Tongue (tissue), 2 donors: ENCODE measurements around the gene MRPL43. TPM values are rescaled to one million over a fixed set of nuclear protein-coding genes. Genes with fewer than 3 reads are reported as not detected.
"Not testable (repeated sequence)": the region's sequence is repeated elsewhere in the genome, so short reads cannot be mapped to it uniquely, and the experiment has no call there.

Source experiments
- DNase-seq: peaks from one replicate; pipeline ENCODE4 v3.0.0-alpha.2; 2015
- total RNA-seq: library from RNA; depleted of rRNA; stranded (reverse); fragments of >200 nt; gene quantifications from one replicate; pipeline ENCODE4 v1.2.3, GENCODE V29; 2014

Gene MRPL43
- total RNA-seq, 1 donor from 2014 or later: 42.0 TPM

GRCh38 chr10:100982916-100983830 lies 4.1 kb downstream of the MRPL43 start:
- DNase-seq: no peak

GRCh38 chr10:100981178-100981772 lies 6.0 kb downstream of the MRPL43 start:
- no peak for DNase-seq

- DNase-seq: no peak
These were observed 6.6 kb downstream of the MRPL43 start for GRCh38 chr10:100980711-100981110.

GRCh38 chr10:100980311-100980710 lies 7.0 kb downstream of the MRPL43 start:
- no peak for DNase-seq

- DNase-seq: no peak
These were observed 7.5 kb downstream of the MRPL43 start for GRCh38 chr10:100979791-100980272.

- DNase-seq: no peak
These were observed 8.4 kb downstream of the MRPL43 start for GRCh38 chr10:100978901-100979195.

GRCh38 chr10:100978121-100978900 lies 9.0 kb downstream of the MRPL43 start:
- no peak for DNase-seq

GRCh38 chr10:100977436-100977835 lies 9.9 kb downstream of the MRPL43 start:
- DNase-seq: no peak

- DNase-seq: no peak
These were observed 10.4 kb downstream of the MRPL43 start for GRCh38 chr10:100976906-100977305.

- DNase-seq: not testable (repeated sequence)
These were observed 11.9 kb downstream of the MRPL43 start for GRCh38 chr10:100975397-100975796.

- no peak for DNase-seq
These were observed 14.3 kb downstream of the MRPL43 start for GRCh38 chr10:100972904-100973535.

GRCh38 chr10:100972115-100972903 lies 15.0 kb downstream of the MRPL43 start:
- DNase-seq: no peak

- DNase-seq: no peak
These were observed 16.1 kb downstream of the MRPL43 start for GRCh38 chr10:100970914-100971811.

- no peak for DNase-seq
These were observed 17.0 kb downstream of the MRPL43 start for GRCh38 chr10:100970076-100970913.

GRCh38 chr10:100969187-100970075 lies 17.9 kb downstream of the MRPL43 start, which contains the start of gene SEMA4G:
Gene SEMA4G, plus strand, starts transcription at chr10:100969504. Its CDS starts 3,409 bp downstream, at chr10:100972913.
- DNase-seq: peak; percentile 60

- DNase-seq: no peak
These were observed 18.5 kb downstream of the MRPL43 start for GRCh38 chr10:100968863-100969186.

- DNase-seq: no peak
These were observed 19.1 kb downstream of the MRPL43 start for GRCh38 chr10:100968062-100968736.

- DNase-seq: no peak
These were observed 20.0 kb downstream of the MRPL43 start for GRCh38 chr10:100967332-100967731.
